ENCODE results near the gene VPS72. TPM values are rescaled to one million over a fixed set of nuclear protein-coding genes. Genes with fewer than 3 reads are reported as not detected.

The VPS72 gene
- total RNA-seq, 4 donors from 2014 or later = 4.9 to 26.6 (median 20.1) TPM

- Histone ChIP-seq H3K27me3 (peaks cover 9% of the 10 kb centered on the region), H3K27ac (peak within 1 kb of the TSS; percentile 63 to 87 (median 78)), H3K4me1 (peaks cover 3 to 30% (median 18%) of the 10 kb centered on the region in 4 donors), H3K9me3 (no peaks in the 10 kb centered on the region), H3K36me3 (no peaks in the 10 kb centered on the region), H3K4me3 (peak within 1 kb of the TSS; percentile 68 to 80 (median 76))
- WGBS, 2 donors (ENCODE audit: low coverage in 1 of 2) = 1% methylated on average over 60 of the region's 61 CpGs; no CpG with 5 or more reads in 1 of the 2 donors
- intact Hi-C loops (cut with DNase I; ENCODE audit: low total_unique reads) = no loop called here
- DNase-seq = peak; percentile 95
- TF ChIP-seq POLR2A (IDR thresholded peaks at IDR 0.05) (peak; percentile 54), POLR2AphosphoS5 (IDR thresholded peaks at IDR 0.05) (peak; percentile 65 to 79 (median 76)), EP300 (IDR thresholded peaks at IDR 0.05; ENCODE audit: low read depth) (no peak)
- TF ChIP-seq, protein P1, sequence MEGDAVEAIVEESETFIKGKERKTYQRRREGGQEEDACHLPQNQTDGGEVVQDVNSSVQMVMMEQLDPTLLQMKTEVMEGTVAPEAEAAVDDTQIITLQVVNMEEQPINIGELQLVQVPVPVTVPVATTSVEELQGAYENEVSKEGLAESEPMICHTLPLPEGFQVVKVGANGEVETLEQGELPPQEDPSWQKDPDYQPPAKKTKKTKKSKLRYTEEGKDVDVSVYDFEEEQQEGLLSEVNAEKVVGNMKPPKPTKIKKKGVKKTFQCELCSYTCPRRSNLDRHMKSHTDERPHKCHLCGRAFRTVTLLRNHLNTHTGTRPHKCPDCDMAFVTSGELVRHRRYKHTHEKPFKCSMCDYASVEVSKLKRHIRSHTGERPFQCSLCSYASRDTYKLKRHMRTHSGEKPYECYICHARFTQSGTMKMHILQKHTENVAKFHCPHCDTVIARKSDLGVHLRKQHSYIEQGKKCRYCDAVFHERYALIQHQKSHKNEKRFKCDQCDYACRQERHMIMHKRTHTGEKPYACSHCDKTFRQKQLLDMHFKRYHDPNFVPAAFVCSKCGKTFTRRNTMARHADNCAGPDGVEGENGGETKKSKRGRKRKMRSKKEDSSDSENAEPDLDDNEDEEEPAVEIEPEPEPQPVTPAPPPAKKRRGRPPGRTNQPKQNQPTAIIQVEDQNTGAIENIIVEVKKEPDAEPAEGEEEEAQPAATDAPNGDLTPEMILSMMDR (IDR thresholded peaks at IDR 0.05) = no peak
- in situ Hi-C loops (cut with MboI; ENCODE audit: low pct_ligation_motif_present in 1 of 4, low pct_unique_long_range_greater_than_20kb in 1 of 4, low sequenced_read_pairs in 3 of 4) = no loop called here
Measured at GRCh38 chr1:151146412-151147131, 43.4 kb downstream of the VPS72 start, which contains the start of gene SEMA6C. SEMA6C (minus strand) TSS chr1:151146631; CDS start chr1:151142621, 4,010 bp downstream.

GRCh38 chr1:151146072-151146411, 44.0 kb downstream of the VPS72 start:
- Histone ChIP-seq H3K27ac (peak overlapping the region; percentile 63 to 87 (median 78)), H3K4me1 (peaks cover 3 to 30% (median 18%) of the 10 kb centered on the region in 4 donors), H3K27me3 (peaks cover 9% of the 10 kb centered on the region), H3K9me3 (no peaks in the 10 kb centered on the region), H3K36me3 (no peaks in the 10 kb centered on the region), H3K4me3 (peak overlapping the region; percentile 68 to 80 (median 76))
- 1% methylated on average over 26 of the region's 26 CpGs; no CpG with 5 or more reads in 1 of the 2 donors for WGBS, 2 donors (ENCODE audit: low coverage in 1 of 2)
- TF ChIP-seq POLR2AphosphoS5 (IDR thresholded peaks at IDR 0.05) (no peak), EP300 (IDR thresholded peaks at IDR 0.05; ENCODE audit: low read depth) (no peak), POLR2A (IDR thresholded peaks at IDR 0.05) (no peak)
- TF ChIP-seq, protein P1 (IDR thresholded peaks at IDR 0.05) = no peak
- in situ Hi-C loops (cut with MboI; ENCODE audit: low pct_ligation_motif_present in 1 of 4, low pct_unique_long_range_greater_than_20kb in 1 of 4, low sequenced_read_pairs in 3 of 4) (no loop called here), intact Hi-C loops (cut with DNase I; ENCODE audit: low total_unique reads) (no loop called here)
- no peak for DNase-seq

DNA sequence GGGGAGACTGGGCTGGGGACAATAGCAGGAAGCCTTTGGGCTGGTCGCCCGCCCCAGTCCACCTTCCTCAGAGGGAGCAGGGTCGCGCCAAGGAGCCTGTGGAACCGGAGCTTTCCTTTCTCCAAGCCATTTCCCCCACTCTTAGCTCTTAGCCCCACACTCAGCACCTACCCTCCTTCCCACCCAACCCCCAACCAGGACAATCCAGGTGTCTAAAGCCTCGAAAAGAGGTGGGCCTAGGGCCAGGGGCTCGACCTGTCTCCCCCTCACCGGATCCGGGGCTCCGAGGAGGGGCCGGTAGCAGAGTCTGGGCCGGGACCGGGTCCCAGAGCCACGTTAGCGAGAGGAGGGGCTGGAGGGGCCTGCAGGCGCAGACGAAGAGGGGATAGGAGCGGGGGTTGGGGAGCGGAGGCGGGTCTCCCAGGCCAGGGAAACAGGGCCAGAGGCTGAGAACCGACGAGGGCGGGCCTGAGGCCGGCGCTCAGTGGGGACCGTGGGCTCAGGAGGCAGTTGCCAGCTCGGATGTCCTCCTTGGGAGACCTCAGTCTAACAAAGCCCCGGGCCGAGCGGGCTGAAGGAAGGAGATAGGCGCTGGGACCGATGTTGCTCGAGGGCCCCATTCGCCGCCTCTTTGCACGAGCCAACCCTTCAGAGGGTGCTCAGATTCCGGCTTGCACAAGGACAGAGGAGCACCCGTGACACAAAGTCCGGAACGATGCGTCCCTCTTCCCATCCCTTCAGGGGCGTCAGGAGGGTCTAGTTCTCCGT, 44.5 kb downstream of the VPS72 start:
- in situ Hi-C loops (cut with MboI; ENCODE audit: low pct_ligation_motif_present in 1 of 4, low pct_unique_long_range_greater_than_20kb in 1 of 4, low sequenced_read_pairs in 3 of 4) = no loop called here
- Histone ChIP-seq H3K9me3 (no peaks in the 10 kb centered on the region), H3K4me1 (peaks cover 3 to 30% (median 18%) of the 10 kb centered on the region in 4 donors), H3K4me3 (peak overlapping the region; percentile 68 to 80 (median 76)), H3K36me3 (no peaks in the 10 kb centered on the region), H3K27ac (peak overlapping the region in 3 of 4 donors; percentile 70 to 87 (median 85)), H3K27me3 (peaks cover 9% of the 10 kb centered on the region)
- TF ChIP-seq POLR2A (IDR thresholded peaks at IDR 0.05) (no peak), EP300 (IDR thresholded peaks at IDR 0.05; ENCODE audit: low read depth) (no peak), POLR2AphosphoS5 (IDR thresholded peaks at IDR 0.05) (no peak)
- TF ChIP-seq, protein P1 (IDR thresholded peaks at IDR 0.05) = no peak
- no peak for DNase-seq
- 28 to 43% methylated on average over 8 to 42 of the region's 43 CpGs for WGBS, 2 donors (ENCODE audit: low coverage in 1 of 2)
- intact Hi-C loops (cut with DNase I; ENCODE audit: low total_unique reads) = no loop called here
